ENCODE measurements around the gene PLD2.

The PLD2 gene

GRCh38 chr17:4806777-4807604, at the start of gene PLD2:
TSS of gene PLD2 (plus strand) at chr17:4807152. CDS start at chr17:4807773, 621 bp downstream.
- FAIRE-seq = no peak

GRCh38 chr17:4759776-4760236, 47.1 kb upstream of the PLD2 start:
- FAIRE-seq = no peak

GRCh38 chr17:4764595-4764994, 42.4 kb upstream of the PLD2 start:
- FAIRE-seq = no peak

GRCh38 chr17:4766201-4766600, 40.8 kb upstream of the PLD2 start:
- FAIRE-seq = no peak

- FAIRE-seq = no peak
Observed at GRCh38 chr17:4766723-4767122, 40.2 kb upstream of the PLD2 start.

- no peak for FAIRE-seq
Observed at GRCh38 chr17:4768298-4768697, 38.7 kb upstream of the PLD2 start.

- no peak for FAIRE-seq
Observed at GRCh38 chr17:4769628-4770027, 37.3 kb upstream of the PLD2 start.

- FAIRE-seq = no peak
Observed at GRCh38 chr17:4771519-4772234, 35.3 kb upstream of the PLD2 start, which contains the start of gene TM4SF5. TSS of gene TM4SF5 (plus strand) at chr17:4771886. CDS start at chr17:4771923, 37 bp downstream.

- no peak for FAIRE-seq
Observed at GRCh38 chr17:4772235-4772613, 34.7 kb upstream of the PLD2 start.

GRCh38 chr17:4777969-4778760, 28.8 kb upstream of the PLD2 start:
- no peak for FAIRE-seq

- no peak for FAIRE-seq
Observed at GRCh38 chr17:4780325-4780955, 26.5 kb upstream of the PLD2 start.

- FAIRE-seq = no peak
Observed at GRCh38 chr17:4782652-4783051, 24.3 kb upstream of the PLD2 start.

- FAIRE-seq = no peak
Observed at GRCh38 chr17:4785311-4786105, 21.4 kb upstream of the PLD2 start.

- FAIRE-seq = no peak
Observed at GRCh38 chr17:4786106-4786511, 20.8 kb upstream of the PLD2 start, which contains the start of gene VMO1. TSS of gene VMO1 (minus strand) at chr17:4786364. CDS start at chr17:4786352, 12 bp downstream.

GRCh38 chr17:4786516-4786915, 20.4 kb upstream of the PLD2 start:
- FAIRE-seq = no peak

- no peak for FAIRE-seq
Observed at GRCh38 chr17:4788159-4788806, 18.7 kb upstream of the PLD2 start.

- FAIRE-seq = no peak
Observed at GRCh38 chr17:4788807-4789700, 17.9 kb upstream of the PLD2 start, which contains the start of gene GLTPD2. TSS of gene GLTPD2 (plus strand) at chr17:4788964. CDS start at chr17:4789012, 48 bp downstream.

- no peak for FAIRE-seq
Observed at GRCh38 chr17:4789701-4789950, 17.3 kb upstream of the PLD2 start.

- FAIRE-seq = no peak
Observed at GRCh38 chr17:4789951-4790704, 16.8 kb upstream of the PLD2 start.

GRCh38 chr17:4790705-4791088, 16.3 kb upstream of the PLD2 start:
- no peak for FAIRE-seq
